CD14-positive monocyte (primary cell): ENCODE measurements around the gene NAV1. TPM values are rescaled to one million over a fixed set of nuclear protein-coding genes. Genes with fewer than 3 reads are reported as not detected.

Experiments
- DNase-seq, 3 donors: peaks; one replicate each; pipeline ENCODE4 v3.0.0-alpha.2; 2011 to 2022
- H2AFZ ChIP-seq: 2 replicates; pipeline ENCODE4 v1.6.0; 2012; ENCODE audit warnings: mild to moderate bottlenecking, low read depth, low read length, inconsistent platforms; ENCODE audit not compliant: insufficient read depth, poor library complexity, severe bottlenecking
- H3K27ac ChIP-seq, 2 donors: 1 replicate in 1 of 2; 2 replicates in 1 of 2; pipeline ENCODE4 v1.5.1; 2012 to 2013; ENCODE audit warnings: low read length in 2 of 2, control low read depth in 1 of 2, inconsistent platforms in 1 of 2, low read depth in 1 of 2, mild to moderate bottlenecking in 1 of 2
- H3K27me3 ChIP-seq, 2 donors: one replicate each; pipeline versions ENCODE4 v1.6.0 to v1.6.1; 2011 to 2013; ENCODE audit warnings: low read length in 2 of 2; ENCODE audit not compliant: control insufficient read depth in 2 of 2, insufficient read depth in 2 of 2
- H3K36me3 ChIP-seq, 2 donors: replicated peaks in 1 of 2; 1 replicate in 1 of 2; 2 replicates in 1 of 2; pipeline versions ENCODE4 v1.5.1 to v1.6.1; 2012 to 2013; ENCODE audit warnings: low read length in 2 of 2, control low read depth in 1 of 2, inconsistent platforms in 1 of 2, mild to moderate bottlenecking in 1 of 2; ENCODE audit not compliant: insufficient read depth in 2 of 2, control insufficient read depth in 1 of 2
- H3K4me1 ChIP-seq, 2 donors: 1 replicate in 1 of 2; 2 replicates in 1 of 2; pipeline versions ENCODE4 v1.5.1 to v1.6.1; 2012 to 2013; ENCODE audit warnings: low read length in 2 of 2, control low read depth in 1 of 2, inconsistent platforms in 1 of 2, mild to moderate bottlenecking in 1 of 2, moderate library complexity in 1 of 2; ENCODE audit not compliant: insufficient read depth in 2 of 2, control insufficient read depth in 1 of 2
- H3K4me2 ChIP-seq: replicated peaks from 2 replicates; pipeline ENCODE3; 2012; ENCODE audit warnings: low read length, moderate library complexity, mild to moderate bottlenecking; ENCODE audit not compliant: poor library complexity, severe bottlenecking; ENCODE audit errors: extremely low read depth
- H3K4me3 ChIP-seq, 3 experiments: fragments of 200-600 bp in 1 of 3; sonication (generic) in 1 of 3; replicated peaks in 1 of 3; 1 replicate in 2 of 3; 2 replicates in 1 of 3; pipeline ENCODE4 v1.5.1; 2011 to 2013; ENCODE audit warnings: low read length in 3 of 3, mild to moderate bottlenecking in 3 of 3, control low read depth in 2 of 3, low read depth in 2 of 3, inconsistent platforms in 1 of 3, moderate library complexity in 1 of 3
- H3K79me2 ChIP-seq: 2 replicates; pipeline ENCODE4 v1.6.0; 2012; ENCODE audit warnings: mild to moderate bottlenecking, control low read depth, inconsistent platforms, low read length, moderate library complexity; ENCODE audit not compliant: insufficient read depth
- H3K9ac ChIP-seq: 2 replicates; pipeline ENCODE4 v1.6.0; 2017; ENCODE audit warnings: low read length, mild to moderate bottlenecking; ENCODE audit not compliant: insufficient read depth, poor library complexity, severe bottlenecking
- H3K9me3 ChIP-seq, 2 donors: replicated peaks in 1 of 2; 1 replicate in 1 of 2; 2 replicates in 1 of 2; pipeline versions ENCODE4 v1.5.1 to v1.6.1; 2012 to 2013; ENCODE audit warnings: low read length in 2 of 2, control low read depth in 1 of 2; ENCODE audit not compliant: control insufficient read depth in 1 of 2, insufficient read depth in 1 of 2
- H4K20me1 ChIP-seq: 2 replicates; pipeline ENCODE4 v1.6.0; 2012; ENCODE audit warnings: mild to moderate bottlenecking, low read length, control low read depth, moderate library complexity; ENCODE audit not compliant: insufficient read depth
- H3K27ac Mint-ChIP-seq, 7 donors: one replicate each; pipeline ENCODE4 v1.8.0; 2020; ENCODE audit warnings: mild to moderate bottlenecking in 7 of 7, mixed read lengths in 7 of 7, moderate library complexity in 6 of 7, inconsistent platforms in 2 of 7
- H3K27me3 Mint-ChIP-seq, 3 donors: one replicate each; pipeline ENCODE4 v1.8.0; 2021 to 2022; ENCODE audit warnings: low read depth in 3 of 3, mild to moderate bottlenecking in 3 of 3, mixed read lengths in 3 of 3, moderate library complexity in 3 of 3, inconsistent platforms in 1 of 3
- H3K36me3 Mint-ChIP-seq, 2 donors: one replicate each; pipeline ENCODE4 v1.8.0; 2020; ENCODE audit warnings: mixed read lengths in 2 of 2, inconsistent platforms in 1 of 2, mild to moderate bottlenecking in 1 of 2
- H3K4me1 Mint-ChIP-seq: one replicate; pipeline ENCODE4 v1.8.0; 2020; ENCODE audit warnings: mild to moderate bottlenecking, mixed read lengths
- H3K4me3 Mint-ChIP-seq, 2 donors: one replicate each; pipeline ENCODE4 v1.8.0; 2020; ENCODE audit warnings: mild to moderate bottlenecking in 2 of 2, mixed read lengths in 2 of 2, moderate library complexity in 1 of 2
- H3K9me3 Mint-ChIP-seq, 7 donors: one replicate each; pipeline ENCODE4 v1.8.0; 2020 to 2022; ENCODE audit warnings: mixed read lengths in 7 of 7, mild to moderate bottlenecking in 6 of 7, moderate library complexity in 6 of 7, inconsistent platforms in 2 of 7
- CTCF ChIP-seq: fragments of 200-600 bp; IDR thresholded peaks from one replicate; pipeline ENCODE4 v1.8.0; 2022; ENCODE audit warnings: antibody characterized with exemption, mild to moderate bottlenecking
- WGBS: methylation state at CpG from one replicate; pipeline ENCODE4 v1.1.5; 2013; ENCODE audit warnings: missing lambda C conversion rate; ENCODE audit not compliant: insufficient coverage; 5-methylcytosine and 5-hydroxymethylcytosine counted together
- intact Hi-C, 2 donors: fragments of 100-400 bp; cut with micrococcal nuclease; formaldehyde crosslinking; loops; one replicate each; pipeline versions ENCODE4 v1.15.0 to v1.15.1; 2023
- polyA plus RNA-seq, 3 donors: library from polyadenylated mRNA; depleted of rRNA in 1 of 3; unstranded in 2 of 3; stranded (reverse) in 1 of 3; fragments of 300-500 nt in 2 of 3; fragments of >200 nt in 1 of 3; fragmentation: Illumina TruSeq in 2 of 3; gene quantifications; 1 replicate in 2 of 3; 2 replicates in 1 of 3; pipeline ENCODE4 v1.2.3, GENCODE V29; 2012 to 2021

The NAV1 gene
- polyA plus RNA-seq, 3 donors: 0.37 to 1.4 (median 0.89) TPM

GRCh38 chr1:201499795-201500669 lies 38.9 kb upstream of the NAV1 start:
- Histone ChIP-seq H3K4me3 (no peak overlapping the region), H3K9ac (no peak overlapping the region), H3K79me2 (peaks cover 78% of the 10 kb centered on the region), H3K27me3 (no peaks in the 10 kb centered on the region), H4K20me1 (peaks cover 85% of the 10 kb centered on the region), H3K9me3 (no peaks in the 10 kb centered on the region), H3K4me1 (peaks cover 6 to 7% of the 10 kb centered on the region in 2 donors), H2AFZ (no peak overlapping the region), H3K4me2 (no peak overlapping the region), H3K36me3 (peaks cover 18 to 70% of the 10 kb centered on the region in 2 donors), H3K27ac (no peak overlapping the region)
- peaks cover 0 to 2% (median 2%) of the 10 kb centered on the region in 3 donors for H3K27me3 Mint-ChIP-seq
- WGBS: 98% methylated on average over 5 of the region's 8 CpGs
- peaks cover 21% of the 10 kb centered on the region for H3K4me1 Mint-ChIP-seq
- H3K9me3 Mint-ChIP-seq: no peaks in the 10 kb centered on the region
- intact Hi-C loops: loop anchor here in 1 of 2 donors (10.0 kb wide), 1 partner anchor 65 kb away; no protein-coding TSS in a partner anchor
- no peak for DNase-seq
- no peak overlapping the region for H3K4me3 Mint-ChIP-seq
- H3K36me3 Mint-ChIP-seq: peaks cover 38 to 62% of the 10 kb centered on the region in 2 donors
- TF ChIP-seq CTCF: no peak
- H3K27ac Mint-ChIP-seq: peak overlapping the region in 3 of 7 donors; percentile 32 to 64 (median 53)

- intact Hi-C loops: no loop called here
- H3K4me2 ChIP-seq: no peak overlapping the region
- H3K36me3 ChIP-seq: peaks cover 11 to 63% of the 10 kb centered on the region in 2 donors
- DNase-seq: no peak
- H3K4me1 ChIP-seq: peaks cover 12 to 14% of the 10 kb centered on the region in 2 donors
- H3K27me3 ChIP-seq: no peaks in the 10 kb centered on the region
- H3K4me3 Mint-ChIP-seq: no peak overlapping the region
- no peak overlapping the region for H3K27ac ChIP-seq
- TF ChIP-seq CTCF: no peak
- H3K9me3 Mint-ChIP-seq: no peaks in the 10 kb centered on the region
- H3K27me3 Mint-ChIP-seq: peaks cover 0 to 2% (median 2%) of the 10 kb centered on the region in 3 donors
- H3K36me3 Mint-ChIP-seq: peaks cover 31 to 55% of the 10 kb centered on the region in 2 donors
- peak overlapping the region in 2 of 7 donors; percentile 32 to 64 for H3K27ac Mint-ChIP-seq
- H3K9ac ChIP-seq: no peak overlapping the region
- peaks cover 84% of the 10 kb centered on the region for H3K79me2 ChIP-seq
- H2AFZ ChIP-seq: no peak overlapping the region
- peaks cover 28% of the 10 kb centered on the region for H3K4me1 Mint-ChIP-seq
- H4K20me1 ChIP-seq: peaks cover 88% of the 10 kb centered on the region
- no peaks in the 10 kb centered on the region for H3K9me3 ChIP-seq
- 96% methylated on average over 4 of the region's 4 CpGs for WGBS
- H3K4me3 ChIP-seq: no peak overlapping the region
Observed at GRCh38 chr1:201500670-201501120, 38.2 kb upstream of the NAV1 start.
